RCC 7860 (cell line): ENCODE results near the gene GATD1.

ENCODE experiments used
- DNase-seq: peaks from one replicate; pipeline ENCODE4 v3.0.0-alpha.2; 2015; ENCODE audit warnings: low spot score
- FAIRE-seq: peaks from 2 replicates; lab custom pipeline; 2012; peaks lifted over from hg19 to GRCh38; lab: Jason Lieb, UNC

The GATD1 gene

DNA sequence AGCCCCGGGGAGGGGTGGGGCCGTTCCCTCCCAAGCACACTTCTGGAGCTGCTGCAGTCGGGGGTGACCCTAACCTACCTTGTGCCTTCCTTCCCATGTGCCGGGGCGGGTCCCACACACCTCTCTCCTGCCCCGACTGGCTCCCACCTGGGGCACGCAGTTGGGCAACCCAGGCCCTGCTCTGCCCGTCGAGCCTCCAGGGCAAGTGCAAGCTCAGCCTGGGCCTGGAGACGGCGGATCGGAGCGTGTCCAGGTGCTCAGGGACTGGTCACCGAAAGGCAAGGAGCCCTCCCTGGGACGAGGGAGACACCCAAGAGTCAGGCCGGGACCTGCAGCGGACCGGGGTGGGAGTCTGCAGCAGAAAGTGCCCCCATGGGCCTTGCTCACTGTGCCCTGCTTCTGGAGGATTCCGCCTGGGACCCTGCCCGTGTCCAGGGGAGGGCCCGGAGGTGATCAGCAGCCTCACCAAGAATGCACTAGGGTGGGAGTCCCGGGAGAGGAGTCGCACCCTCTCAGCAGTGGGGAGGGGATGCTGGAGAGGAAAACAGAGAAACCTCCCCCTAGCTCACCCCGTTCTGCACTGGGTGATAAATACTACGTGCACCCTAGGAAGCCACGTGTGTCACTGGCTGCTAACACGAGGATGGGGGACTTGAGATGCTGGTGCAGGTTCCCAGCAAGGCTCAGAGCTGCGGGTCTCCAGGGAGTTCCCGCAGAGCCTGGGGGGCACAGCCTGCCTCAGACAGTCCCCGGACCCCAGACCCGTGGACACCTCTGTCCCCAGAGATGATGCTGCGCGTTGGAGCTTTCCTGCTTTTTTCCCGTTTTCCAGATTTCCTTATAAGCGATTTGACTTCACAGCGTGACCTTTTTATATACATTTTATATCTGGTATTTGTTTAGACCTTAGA is 5.2 kb upstream of the GATD1 start:
- DNase-seq, result no peak
- FAIRE-seq, result no peak

DNA sequence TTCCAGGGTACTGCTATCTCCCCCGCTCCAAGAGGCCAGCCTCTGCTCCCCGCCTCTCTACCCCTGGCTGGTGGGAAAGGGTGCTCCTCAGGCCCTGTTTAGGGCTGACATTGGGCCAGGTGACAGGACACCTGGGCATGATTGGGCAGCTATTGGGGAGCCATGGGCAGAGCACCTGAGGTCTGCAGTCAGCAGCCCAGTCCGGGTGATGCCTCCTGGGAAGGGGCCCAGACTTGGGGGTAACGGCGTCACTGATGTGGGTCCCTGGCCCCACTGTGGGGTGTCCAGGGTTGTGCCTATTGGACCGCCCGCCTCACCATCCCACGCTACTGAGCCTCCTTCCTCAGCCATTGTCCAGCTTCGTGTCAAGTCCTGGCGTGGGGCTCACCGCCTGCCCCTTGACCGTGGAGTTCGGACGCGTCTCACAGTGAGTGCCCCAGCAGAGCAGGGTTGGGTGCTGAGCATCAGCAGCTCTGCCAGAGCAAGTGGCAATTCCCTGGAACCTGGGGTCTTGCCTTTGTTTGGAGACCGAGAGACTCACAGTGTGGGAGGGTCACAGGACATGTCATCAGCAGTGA is 2.8 kb upstream of the GATD1 start:
- DNase-seq (no peak), FAIRE-seq (no peak)

DNA sequence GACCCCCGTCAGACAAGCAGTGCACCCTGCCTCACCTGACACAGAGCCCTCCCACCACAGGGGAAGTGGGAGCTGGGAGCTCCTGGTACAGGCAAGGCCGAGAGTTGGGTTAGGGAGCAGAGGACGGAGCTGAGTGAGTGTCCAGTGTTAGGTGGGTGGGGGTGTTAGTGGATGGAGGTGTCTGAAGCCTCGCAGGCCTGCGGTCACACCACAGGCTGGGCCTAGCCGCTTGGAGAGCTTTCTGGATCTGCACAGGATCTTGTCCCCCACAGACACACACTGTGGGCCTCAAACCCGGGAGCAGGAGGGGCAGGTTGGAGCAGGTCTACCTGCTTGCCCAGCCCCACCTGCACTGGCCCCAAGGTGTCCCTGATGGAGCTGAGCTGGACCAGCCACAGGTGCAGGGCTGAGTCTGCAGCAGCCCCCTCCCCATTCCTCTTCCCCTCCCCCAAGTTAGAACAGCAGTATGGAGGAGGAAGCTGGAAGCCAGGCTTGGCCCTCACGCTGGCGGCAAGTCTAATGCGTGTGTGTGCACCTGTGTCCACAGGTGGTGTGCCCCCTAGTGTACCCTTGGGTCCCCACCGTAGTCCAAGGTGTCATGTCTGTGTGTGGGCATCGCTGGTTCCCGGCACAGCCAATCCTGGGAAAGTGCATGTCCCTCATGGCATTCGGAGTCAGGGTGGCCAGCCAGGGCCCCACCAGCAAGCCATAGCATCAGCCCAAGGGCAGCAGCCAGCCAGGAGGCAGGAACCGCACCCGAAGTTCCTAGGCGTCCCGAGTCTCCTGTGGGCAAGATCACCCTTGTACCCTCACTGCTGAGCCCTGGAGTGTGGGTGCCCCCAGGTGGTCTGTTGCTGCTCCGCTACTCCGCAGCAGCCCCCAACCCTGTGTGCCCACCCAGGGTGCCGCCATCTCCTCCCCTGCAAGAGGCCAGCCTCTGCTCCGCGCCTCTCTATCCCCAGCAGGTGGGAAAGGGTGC is 2.0 kb upstream of the GATD1 start:
- DNase-seq (no peak), FAIRE-seq (no peak)

DNA sequence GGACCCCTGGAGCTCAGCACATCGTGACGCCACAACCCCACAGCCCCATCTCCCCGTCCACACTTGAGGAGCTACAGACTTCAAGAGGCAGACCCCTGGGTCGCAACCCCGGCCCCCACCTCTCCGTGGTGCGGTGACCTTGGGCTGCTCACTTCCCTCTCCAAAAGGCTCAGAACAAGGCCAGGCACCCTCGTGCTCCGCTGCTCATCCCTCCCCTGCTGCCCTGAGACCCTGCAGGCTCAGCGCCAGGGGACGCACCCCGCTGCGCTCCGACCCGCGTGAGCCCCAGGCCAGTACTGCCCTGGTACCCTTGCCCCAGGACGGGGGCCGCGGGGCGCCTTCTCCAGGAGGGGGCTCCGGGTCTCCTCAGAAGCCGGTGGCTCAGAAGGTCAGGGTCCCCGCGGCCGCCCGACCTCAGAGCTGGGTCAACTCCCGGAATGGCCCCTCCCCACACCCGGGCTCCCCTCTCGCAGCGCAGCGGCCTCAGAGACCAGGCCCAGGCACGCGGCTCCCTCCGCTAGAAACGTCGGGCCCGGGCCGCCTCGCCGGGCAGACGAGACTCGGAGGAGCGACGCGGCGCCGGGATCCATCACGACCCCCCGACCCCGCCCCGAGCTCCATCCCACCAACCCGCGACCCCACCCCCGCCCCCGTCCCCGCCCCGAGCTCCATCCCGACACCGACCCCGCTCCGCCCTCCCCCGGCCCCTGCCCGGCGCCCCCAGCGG is 563 bp downstream of the GATD1 start:
- no peak for DNase-seq

DNA sequence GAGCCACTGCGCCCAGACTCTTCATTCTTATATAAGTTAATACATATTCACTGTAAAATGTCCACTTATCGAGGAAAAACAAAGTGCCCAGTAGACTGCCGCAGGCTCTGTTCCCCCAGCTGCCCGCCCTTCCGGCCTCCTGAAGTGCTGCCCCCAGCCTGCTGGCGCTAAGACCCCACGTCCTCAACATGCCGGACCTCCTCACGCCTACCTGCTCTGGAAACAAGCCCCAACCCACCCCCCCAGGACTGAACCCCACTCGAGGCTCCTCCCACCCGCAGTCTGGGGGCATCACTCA is 1.1 kb downstream of the GATD1 start:
- DNase-seq (no peak), FAIRE-seq (no peak)

More for the DNA sequence above, 563 bp downstream of the GATD1 start:
- FAIRE-seq, result no peak

DNA sequence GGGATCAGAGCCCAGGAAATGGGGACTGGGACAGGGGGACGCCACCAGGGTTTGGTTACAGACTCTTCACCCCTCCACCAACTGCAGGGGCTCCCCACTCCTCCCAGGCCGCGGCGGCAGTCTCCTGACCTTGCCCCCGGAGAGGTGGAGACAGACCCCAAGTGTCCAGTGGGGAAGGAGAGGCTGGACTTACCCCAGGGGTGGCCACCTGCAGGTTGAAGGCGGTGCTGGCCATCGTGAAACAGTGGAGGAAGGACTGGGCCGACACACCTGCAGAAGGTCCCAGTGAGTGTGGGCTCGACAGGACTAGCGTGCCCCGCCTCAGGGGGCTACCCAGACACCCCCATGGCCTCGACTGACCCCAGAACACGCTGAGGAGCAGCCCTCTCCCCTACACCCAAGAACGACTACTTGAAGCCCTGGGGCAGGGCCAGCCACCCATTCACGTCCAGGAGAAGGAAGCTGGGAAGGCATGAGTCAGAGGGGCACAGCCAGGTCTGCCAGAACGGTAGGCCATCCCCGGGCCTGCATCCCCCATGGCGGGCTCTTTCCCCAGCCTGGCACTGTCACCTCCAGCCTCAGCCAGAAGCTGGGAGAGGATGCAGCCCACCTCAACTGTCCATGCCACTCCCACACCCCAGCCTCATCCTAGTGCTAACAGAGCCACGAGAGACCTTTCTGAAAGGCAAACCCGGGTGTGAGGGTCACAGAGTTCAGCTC is 2.3 kb downstream of the GATD1 start:
- DNase-seq (no peak), FAIRE-seq (no peak)

DNA sequence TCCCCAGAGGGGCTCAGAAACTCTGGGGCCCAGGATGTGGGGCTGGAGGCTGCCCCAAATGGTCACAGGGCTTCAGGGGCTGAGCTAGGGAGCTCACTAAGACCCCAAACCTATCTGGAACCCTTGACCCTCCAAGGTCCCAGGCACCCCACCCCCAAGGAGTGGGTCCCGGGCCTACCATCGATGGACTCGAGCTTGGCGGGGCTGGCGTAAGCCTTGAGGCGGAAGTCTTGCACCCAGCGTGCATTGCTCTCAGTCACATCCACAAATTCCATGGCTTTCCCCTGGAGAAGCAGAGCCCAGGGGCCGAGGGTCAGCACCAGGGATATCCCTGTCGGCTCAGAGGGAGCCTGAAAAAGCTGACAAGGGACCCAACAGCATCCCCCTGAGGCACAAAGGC is 3.5 kb downstream of the GATD1 start:
- DNase-seq (no peak), FAIRE-seq (no peak)

DNA sequence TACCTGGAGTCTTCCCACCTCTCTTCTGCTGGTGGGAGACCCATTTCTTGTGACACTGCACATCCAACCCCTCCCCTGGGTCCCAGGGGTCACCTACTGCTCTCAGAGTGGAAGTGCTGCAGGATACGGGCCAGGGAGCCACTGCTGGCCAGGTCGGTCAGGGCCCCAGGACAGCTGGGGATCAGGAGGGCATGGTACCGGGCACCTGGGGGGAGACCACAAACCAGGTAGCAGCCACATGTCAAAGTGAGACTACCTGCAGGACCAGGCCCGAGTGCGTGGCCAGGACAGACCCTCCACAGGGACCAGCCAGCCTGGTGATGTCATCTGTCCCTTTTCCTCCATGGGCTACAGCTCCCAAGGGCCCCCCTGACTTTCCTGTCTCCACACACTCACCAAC is 3.9 kb downstream of the GATD1 start:
- FAIRE-seq (no peak), DNase-seq (no peak)

DNA sequence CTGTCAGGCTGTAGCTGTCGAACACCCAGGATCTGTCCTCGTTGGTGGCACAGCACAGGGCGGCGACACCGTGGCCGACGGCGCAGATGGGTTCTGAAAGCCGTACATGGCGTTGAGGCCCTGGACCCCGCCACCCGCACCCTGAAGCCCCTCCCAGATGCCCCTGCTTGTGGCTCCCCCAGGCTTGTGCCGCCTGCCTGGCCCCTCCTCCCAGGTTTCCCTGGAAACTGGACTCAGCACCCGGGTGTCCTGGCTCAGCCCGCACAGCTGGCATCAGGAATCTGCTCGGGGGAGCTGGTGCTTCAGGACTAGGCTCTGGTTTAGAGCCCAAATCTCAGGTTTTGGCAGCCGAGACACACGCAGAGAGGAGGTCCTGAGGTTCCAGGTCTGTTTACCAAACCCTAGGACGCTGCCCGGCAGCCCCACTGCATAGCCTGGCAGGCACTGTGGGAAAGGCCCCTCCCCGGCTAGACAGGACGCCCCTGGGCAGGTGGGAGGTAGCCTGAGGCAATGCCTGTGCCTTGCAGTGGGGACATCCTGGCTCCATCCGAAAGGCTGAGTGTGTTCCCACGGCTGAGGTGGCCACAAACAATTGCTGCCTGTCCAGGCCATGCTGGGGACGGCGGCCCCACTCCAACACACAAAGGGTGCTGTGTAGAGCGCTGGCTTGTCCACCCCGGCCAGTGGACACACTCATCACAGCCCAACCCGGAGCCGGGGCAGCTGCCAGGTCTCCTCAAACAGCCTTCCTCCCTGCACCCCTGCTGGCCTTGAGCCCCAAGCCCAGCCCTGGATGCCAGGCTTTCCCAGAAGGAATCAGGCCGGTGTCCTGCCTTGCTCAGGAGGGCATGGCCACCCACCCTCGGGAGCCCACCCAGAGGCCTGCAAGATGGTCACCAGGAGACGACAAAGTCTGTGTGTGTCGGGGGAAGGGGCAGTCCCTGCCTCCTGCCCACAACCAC is 4.6 kb downstream of the GATD1 start:
- DNase-seq, result no peak
- FAIRE-seq, result no peak

DNA sequence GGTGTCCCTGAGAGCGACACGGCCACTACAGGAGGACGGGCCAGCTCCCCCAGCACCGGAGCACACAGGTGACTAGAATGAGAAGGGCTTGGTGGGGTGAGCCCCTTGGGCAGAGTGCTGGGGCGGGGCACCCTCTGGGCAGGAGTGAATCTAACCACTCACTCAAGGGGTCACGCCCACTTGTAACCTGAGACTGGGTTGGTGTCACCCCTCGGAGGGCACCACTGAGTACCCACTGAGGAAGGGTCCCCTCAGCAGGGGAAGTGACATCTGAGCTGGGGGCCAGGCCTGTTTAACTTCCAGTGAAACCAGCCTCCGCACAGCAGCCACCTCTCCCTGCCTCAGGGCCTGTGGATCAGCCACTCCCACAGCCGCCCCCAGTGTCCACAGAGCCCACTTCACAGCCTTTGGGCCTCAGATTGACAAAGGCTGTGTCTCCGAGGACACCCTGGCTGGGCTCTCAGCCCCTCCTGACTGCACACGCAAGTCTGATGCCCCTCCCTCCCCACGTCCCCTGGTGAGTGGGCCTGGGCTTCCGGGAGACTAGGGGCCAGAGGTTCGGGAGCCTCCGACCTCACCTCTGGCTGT is 5.6 kb downstream of the GATD1 start:
- no peak for DNase-seq
- FAIRE-seq, result no peak

DNA sequence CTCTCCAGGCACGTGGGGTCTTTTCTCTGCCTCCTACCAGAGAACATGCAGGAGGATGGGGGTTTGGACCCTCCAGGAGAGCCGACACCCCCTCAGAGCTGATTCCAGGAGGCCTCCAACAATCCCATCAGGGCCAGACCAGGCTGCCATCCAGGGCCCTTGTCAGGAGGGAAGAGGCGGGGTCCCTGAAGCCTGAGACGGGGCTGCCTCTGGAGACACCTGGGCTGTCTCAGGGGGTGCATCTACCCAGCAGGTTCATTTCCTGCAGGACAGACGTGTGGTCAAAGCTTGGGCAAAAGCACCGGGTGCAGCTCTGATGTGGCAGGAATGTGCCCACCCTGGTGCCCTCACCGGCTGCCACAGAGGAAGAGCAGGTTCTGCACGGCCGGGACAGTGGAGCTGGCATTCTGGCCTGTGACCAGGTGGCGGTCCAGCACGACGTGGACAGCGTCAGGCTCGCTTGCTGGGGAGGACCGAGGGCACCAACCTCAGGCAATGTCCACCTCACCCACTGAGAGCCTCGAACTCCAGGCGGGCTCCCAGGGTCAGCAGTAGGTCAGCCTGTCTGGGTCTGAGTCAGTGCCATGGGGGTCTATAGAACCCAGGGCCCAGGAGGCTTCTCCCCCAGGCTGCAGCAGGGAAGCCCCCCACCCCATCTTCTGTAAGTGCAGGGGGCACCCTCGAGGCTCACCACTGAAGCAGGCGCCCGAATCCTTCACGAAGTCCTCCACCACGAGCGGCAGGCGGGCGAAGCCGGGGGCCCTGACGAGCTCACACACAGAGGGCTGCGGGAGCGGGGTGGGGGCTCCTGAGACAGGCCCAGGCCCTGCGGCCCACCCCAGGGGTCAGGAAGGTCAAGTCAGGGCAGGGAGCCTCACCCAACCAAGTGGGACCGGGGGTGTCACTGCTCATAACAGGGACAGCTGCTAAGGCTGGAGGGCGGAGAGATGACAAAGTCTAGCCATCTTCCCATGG is 6.4 kb downstream of the GATD1 start:
- FAIRE-seq (no peak), DNase-seq (no peak)

DNA sequence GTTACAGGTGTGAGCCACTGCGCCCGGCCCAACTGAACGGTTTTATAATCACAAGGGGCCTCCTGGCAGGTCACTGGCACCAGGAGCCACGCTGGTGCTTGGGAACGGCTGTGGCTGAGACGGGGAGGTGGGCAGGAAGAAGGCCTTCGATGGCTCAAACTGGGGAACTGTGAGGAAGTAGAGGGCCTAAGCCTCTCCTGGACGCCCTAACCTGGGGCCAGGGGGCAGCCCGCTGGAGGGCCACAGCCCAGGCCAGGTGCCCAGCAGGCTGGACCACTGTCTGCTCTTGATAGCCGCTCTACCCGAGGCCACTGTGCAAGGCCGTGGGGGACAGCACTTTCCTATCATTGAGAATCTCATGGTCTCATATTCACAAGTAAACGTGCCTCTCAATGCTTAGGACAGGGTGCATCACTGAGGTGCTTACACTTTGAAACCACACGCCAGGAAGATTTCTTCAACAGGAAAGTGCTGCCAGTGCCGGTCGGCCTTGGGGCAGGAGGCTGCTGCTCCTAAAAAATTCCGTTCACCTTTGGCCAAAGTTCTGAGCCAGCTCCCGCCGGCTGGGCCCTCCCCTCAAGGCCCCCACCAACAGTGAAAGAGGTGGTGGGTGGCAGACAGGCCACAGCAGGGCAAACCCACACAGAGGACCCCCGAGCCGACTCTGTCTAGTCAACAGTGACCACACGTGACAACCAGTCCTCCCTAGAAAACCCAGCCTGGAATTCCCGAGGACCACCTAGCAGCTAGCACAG is 7.2 kb downstream of the GATD1 start:
- DNase-seq (no peak), FAIRE-seq (no peak)

DNA sequence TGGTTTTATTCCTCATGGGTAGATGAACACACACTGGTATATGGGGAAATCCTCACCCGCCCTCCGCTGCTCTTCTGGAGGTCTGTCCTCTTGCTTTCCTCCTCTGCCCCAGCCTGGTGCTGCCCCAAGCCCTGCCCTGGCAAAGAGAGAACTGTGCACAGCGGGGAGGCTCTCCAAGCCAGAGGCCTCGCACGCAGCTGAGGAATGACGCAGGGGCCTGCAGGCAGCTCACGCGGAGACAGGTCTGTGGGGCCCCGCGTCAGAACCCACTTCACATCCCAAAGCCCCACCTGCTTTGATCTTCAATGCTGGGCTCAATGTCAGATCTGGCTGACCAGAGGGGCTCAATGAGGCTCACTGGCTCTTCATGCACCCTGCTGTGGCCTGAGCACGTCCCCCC is 10.0 kb downstream of the GATD1 start:
- no peak for DNase-seq
- no peak for FAIRE-seq

DNA sequence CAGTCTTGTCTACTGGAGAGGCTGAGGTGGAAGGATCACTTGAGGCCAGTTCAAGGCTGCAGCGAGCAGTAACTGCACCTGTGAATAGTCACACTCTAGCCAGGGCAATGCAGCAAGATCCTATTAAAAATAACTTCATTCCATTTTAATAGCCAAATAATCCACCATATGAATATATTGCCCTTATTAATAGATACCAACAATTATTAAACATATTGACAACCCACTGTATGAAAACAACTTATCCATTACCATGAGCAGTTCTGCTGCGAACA is 10.4 kb downstream of the GATD1 start:
- DNase-seq (no peak), FAIRE-seq (no peak)

DNA sequence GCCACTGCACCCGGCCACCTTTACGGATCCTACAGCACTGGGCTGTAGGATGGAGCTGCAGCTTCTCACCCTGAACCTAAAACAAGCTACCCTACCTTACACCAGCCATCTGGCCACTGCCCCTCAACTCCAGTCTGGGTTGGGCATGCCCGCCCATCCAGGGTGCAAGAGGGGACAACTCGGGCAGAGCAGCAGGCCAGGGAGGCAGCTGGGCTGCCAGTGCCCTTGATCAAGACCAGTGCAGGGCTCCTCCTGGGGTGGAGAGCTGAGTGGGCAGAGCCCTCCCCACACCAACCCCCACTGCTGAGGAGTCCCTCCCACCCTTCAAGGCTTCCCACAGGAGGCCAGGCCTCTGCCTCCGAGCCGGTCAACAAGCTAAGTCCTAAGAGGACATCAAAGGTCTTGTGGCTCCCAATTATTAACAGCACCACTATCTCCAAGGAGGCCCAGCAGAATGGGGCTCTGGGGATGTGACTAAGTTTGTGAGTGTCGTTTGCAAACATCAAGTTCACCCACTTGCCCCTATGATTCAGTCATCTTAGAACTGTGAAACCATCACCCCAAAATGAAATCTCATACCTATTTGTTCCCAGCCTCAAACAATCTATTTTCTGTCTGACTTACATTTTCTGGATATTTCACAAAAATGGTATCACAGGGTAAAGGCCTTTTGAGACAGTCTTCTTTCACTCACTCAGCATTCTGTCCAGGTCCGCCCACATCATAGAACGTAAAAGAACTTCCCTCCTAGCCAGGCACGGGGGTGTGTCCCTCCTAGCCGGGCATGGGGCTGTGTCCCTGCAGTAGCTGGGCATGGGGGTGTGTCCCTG is 11.0 kb downstream of the GATD1 start:
- FAIRE-seq, result no peak
- DNase-seq, result no peak

DNA sequence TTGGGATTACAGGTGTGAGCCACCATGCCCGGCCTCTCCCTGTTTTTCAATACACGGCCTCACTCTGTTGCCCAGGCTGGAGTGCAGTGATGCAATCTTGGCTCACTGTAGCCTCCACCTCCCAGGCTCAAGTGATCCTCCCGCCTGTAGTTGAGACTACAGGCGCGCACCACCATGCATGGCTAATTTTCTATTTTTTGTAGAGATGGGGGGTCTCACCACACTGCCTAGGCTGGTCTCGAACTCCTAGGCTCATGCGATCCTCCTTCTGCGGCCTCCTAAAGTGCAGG is 11.5 kb downstream of the GATD1 start:
- no peak for FAIRE-seq
- no peak for DNase-seq
